B cell (primary cell): ENCODE data around the gene UBR4. TPM values are rescaled to one million over a fixed set of nuclear protein-coding genes. Genes with fewer than 3 reads are reported as not detected.

Source experiments
- ATAC-seq: fragments of 200-7000 bp; cut with Tn5 transposase; one replicate; pipeline ENCODE4 v1.10.0; 2021; ENCODE audit warnings: low read depth, mild to moderate bottlenecking, moderate number of reproducible peaks, moderate library complexity
- CTCF ChIA-PET: fragments of 350-600 bp; sonication (Branson Sonifier 250); formaldehyde crosslinking; loops from one replicate; lab custom pipeline; 2021; ENCODE audit warnings: antibody characterized with exemption, inconsistent platforms; lab: Charles Lee
- POLR2A ChIA-PET: fragments of 350-600 bp; sonication (Branson Sonifier 250); formaldehyde crosslinking; loops from one replicate; lab custom pipeline; 2021; ENCODE audit warnings: antibody characterized with exemption; lab: Charles Lee
- DNase-seq: peaks from one replicate; pipeline ENCODE4 v3.0.0; 2013
- H2AFZ ChIP-seq: 2 replicates; pipeline ENCODE4 v1.6.1; 2012; ENCODE audit warnings: mild to moderate bottlenecking, low read depth, low read length; ENCODE audit not compliant: insufficient read depth, poor library complexity, severe bottlenecking
- H3K27ac ChIP-seq, 2 donors: 1 replicate in 1 of 2; 2 replicates in 1 of 2; pipeline ENCODE4 v1.5.1; 2012 to 2013; ENCODE audit warnings: low read length in 2 of 2, mild to moderate bottlenecking in 2 of 2, moderate library complexity in 1 of 2
- H3K27me3 ChIP-seq, 4 experiments: fragments of 200-600 bp in 1 of 4; sonication (generic) in 1 of 4; replicated peaks in 1 of 4; 1 replicate in 2 of 4; 2 replicates in 2 of 4; pipeline versions ENCODE4 v1.6.1 to v1.7.0; 2013 to 2016; ENCODE audit warnings: low read length in 3 of 4, mild to moderate bottlenecking in 2 of 4, mixed read lengths in 1 of 4, moderate library complexity in 1 of 4; ENCODE audit not compliant: insufficient read depth in 4 of 4, control insufficient read depth in 3 of 4; ENCODE audit errors: control extremely low read depth in 1 of 4
- H3K36me3 ChIP-seq, 2 experiments: replicated peaks in 1 of 2; 1 replicate in 1 of 2; 2 replicates in 1 of 2; pipeline versions ENCODE4 v1.6.1 to v1.7.1; 2013; ENCODE audit warnings: low read length in 1 of 2; ENCODE audit not compliant: insufficient read depth in 2 of 2, control insufficient read depth in 1 of 2; ENCODE audit errors: control extremely low read depth in 1 of 2, extremely low read depth in 1 of 2
- H3K4me1 ChIP-seq, 2 donors: fragments of 200-600 bp in 1 of 2; sonication (generic) in 1 of 2; 1 replicate in 1 of 2; 2 replicates in 1 of 2; pipeline versions ENCODE4 v1.5.1 to v1.6.1; 2013 to 2017; ENCODE audit warnings: low read length in 2 of 2; ENCODE audit not compliant: control insufficient read depth in 2 of 2, insufficient read depth in 2 of 2
- H3K4me2 ChIP-seq: replicated peaks from 2 replicates; pipeline ENCODE3; 2012; ENCODE audit warnings: mild to moderate bottlenecking, low read depth, low read length; ENCODE audit not compliant: poor library complexity, severe bottlenecking
- H3K4me3 ChIP-seq, 5 experiments: fragments of 200-600 bp in 1 of 5; sonication (generic) in 1 of 5; 1 replicate in 3 of 5; 2 replicates in 2 of 5; pipeline versions ENCODE4 v1.5.1 to v1.7.0; 2011 to 2016; ENCODE audit warnings: low read length in 4 of 5, mild to moderate bottlenecking in 4 of 5, low read depth in 2 of 5, control low read depth in 1 of 5, moderate library complexity in 1 of 5; ENCODE audit not compliant: insufficient read depth in 1 of 5; ENCODE audit errors: control extremely low read depth in 1 of 5, extremely low read depth in 1 of 5
- H3K79me2 ChIP-seq: fragments of 200-600 bp; sonication (generic); one replicate; pipeline ENCODE4 v1.6.0; 2016; ENCODE audit warnings: low read length; ENCODE audit not compliant: control insufficient read depth, insufficient read depth
- H3K9ac ChIP-seq: fragments of 200-600 bp; sonication (generic); 2 replicates; pipeline ENCODE4 v1.6.1; 2017; ENCODE audit warnings: mild to moderate bottlenecking, low read length, moderate library complexity
- H3K9me3 ChIP-seq, 3 donors: one replicate each; pipeline versions ENCODE4 v1.6.1 to v1.7.1; 2013; ENCODE audit warnings: low read length in 2 of 3; ENCODE audit not compliant: control insufficient read depth in 2 of 3, insufficient read depth in 1 of 3; ENCODE audit errors: control extremely low read depth in 1 of 3
- H4K20me1 ChIP-seq: 2 replicates; pipeline ENCODE4 v1.6.0; 2012; ENCODE audit warnings: mild to moderate bottlenecking, low read length; ENCODE audit not compliant: insufficient read depth, control insufficient read depth, poor library complexity, severe bottlenecking
- H3K27ac Mint-ChIP-seq: one replicate; pipeline ENCODE4 v1.8.0; 2021; ENCODE audit warnings: mixed read lengths
- H3K27me3 Mint-ChIP-seq: one replicate; pipeline ENCODE4 v1.8.0; 2021; ENCODE audit warnings: mixed read lengths
- H3K4me1 Mint-ChIP-seq: one replicate; pipeline ENCODE4 v1.8.0; 2021; ENCODE audit warnings: mixed read lengths
- H3K4me3 Mint-ChIP-seq: one replicate; pipeline ENCODE4 v1.8.0; 2021; ENCODE audit warnings: mixed read lengths
- H3K9me3 Mint-ChIP-seq: one replicate; pipeline ENCODE4 v1.8.0; 2022; ENCODE audit warnings: mixed read lengths; ENCODE audit not compliant: insufficient read depth
- CTCF ChIP-seq: fragments of 200-600 bp; IDR thresholded peaks from one replicate; pipeline ENCODE4 v1.8.0; 2022; ENCODE audit warnings: antibody characterized with exemption, mild to moderate bottlenecking
- EZH2 ChIP-seq: IDR thresholded peaks from 2 replicates; pipeline ENCODE4 v1.6.1; 2012; ENCODE audit warnings: borderline replicate concordance, low read depth, mild to moderate bottlenecking, moderate library complexity, low read length; ENCODE audit not compliant: insufficient read depth, poor library complexity, severe bottlenecking
- WGBS: methylation state at CpG from one replicate; pipeline ENCODE4 v1.1.5; 2013; ENCODE audit warnings: missing lambda C conversion rate; ENCODE audit not compliant: insufficient coverage; 5-methylcytosine and 5-hydroxymethylcytosine counted together
- intact Hi-C: fragments of 100-400 bp; cut with micrococcal nuclease; formaldehyde crosslinking; loops from one replicate; pipeline ENCODE4 v1.10.0; 2022
- polyA plus RNA-seq: library from polyadenylated mRNA; depleted of rRNA; stranded (reverse); fragments of >200 nt; gene quantifications from 2 replicates; pipeline ENCODE4 v1.2.3, GENCODE V29; 2012
- total RNA-seq, 2 donors: library from RNA; stranded (reverse); fragments of 120-200 nt in 1 of 2; gene quantifications; 1 replicate in 1 of 2; 2 replicates in 1 of 2; pipeline versions ENCODE4 v1.2.3 to v1.2.4, GENCODE V29; 2013 to 2022

Gene UBR4
- total and polyA plus RNA-seq, 2 donors (not counting 1 experiment from before 2014, with no cell fraction given) = 90.0 to 190 TPM

GRCh38 chr1:19070197-19070651 lies 139.8 kb downstream of the UBR4 start:
- Histone ChIP-seq H3K4me2 (no peak overlapping the region), H3K4me3 (no peak overlapping the region), H3K36me3 (peaks cover 2 to 20% of the 10 kb centered on the region in 2 experiments), H3K4me1 (no peaks in the 10 kb centered on the region), H2AFZ (no peak overlapping the region), H4K20me1 (no peaks in the 10 kb centered on the region), H3K27ac (no peak overlapping the region), H3K79me2 (no peaks in the 10 kb centered on the region), H3K27me3 (no peaks in the 10 kb centered on the region), H3K9me3 (no peaks in the 10 kb centered on the region), H3K9ac (no peak overlapping the region)
- H3K9me3 Mint-ChIP-seq = no peaks in the 10 kb centered on the region
- intact Hi-C loops = no loop called here
- no peaks in the 10 kb centered on the region for H3K4me1 Mint-ChIP-seq
- ATAC-seq = no peak
- H3K4me3 Mint-ChIP-seq = no peak overlapping the region
- ChIA-PET CTCF (no interaction called here), POLR2A (no interaction called here)
- no peak for DNase-seq
- H3K27ac Mint-ChIP-seq = no peak overlapping the region
- TF ChIP-seq EZH2 (no peak), CTCF (no peak)
- no peaks in the 10 kb centered on the region for H3K27me3 Mint-ChIP-seq
- WGBS = 79% methylated on average over 9 of the region's 9 CpGs

- no peaks in the 10 kb centered on the region for H3K79me2 ChIP-seq
- TF ChIP-seq CTCF (no peak), EZH2 (no peak)
- H3K27ac Mint-ChIP-seq = no peak overlapping the region
These were observed 141.3 kb downstream of the UBR4 start for GRCh38 chr1:19068639-19069276.

More at GRCh38 chr1:19068639-19069276, 141.3 kb downstream of the UBR4 start:
- peaks cover 2 to 6% of the 10 kb centered on the region in 2 experiments for H3K36me3 ChIP-seq
- no peaks in the 10 kb centered on the region for H3K9me3 Mint-ChIP-seq
- no peak for ATAC-seq
- H3K27me3 Mint-ChIP-seq = no peaks in the 10 kb centered on the region
- no peak overlapping the region for H3K27ac ChIP-seq
- WGBS = 85% methylated on average over 11 of the region's 11 CpGs
- no peak overlapping the region for H3K4me2 ChIP-seq
- no peak overlapping the region for H2AFZ ChIP-seq
- intact Hi-C loops = no loop called here
- no peaks in the 10 kb centered on the region for H3K4me1 Mint-ChIP-seq
- CTCF ChIA-PET = no interaction called here
- H3K4me3 Mint-ChIP-seq = no peak overlapping the region
- no peaks in the 10 kb centered on the region for H3K9me3 ChIP-seq
- POLR2A ChIA-PET = no interaction called here
- H3K27me3 ChIP-seq = no peaks in the 10 kb centered on the region
- DNase-seq = no peak
- no peak overlapping the region for H3K4me3 ChIP-seq
- no peaks in the 10 kb centered on the region for H4K20me1 ChIP-seq
- H3K4me1 ChIP-seq = no peaks in the 10 kb centered on the region
- no peak overlapping the region for H3K9ac ChIP-seq
